GM21825 (cell line): Measurements from ENCODE around the gene NANP.
"Not testable (repeated sequence)": the region's sequence is repeated elsewhere in the genome, so short reads cannot be mapped to it uniquely, and the experiment has no call there.

Source experiments
- ATAC-seq: cut with Tn5 transposase; IDR thresholded peaks from one replicate; pipeline ENCODE4 v1.9.1; 2021; ENCODE audit warnings: mild to moderate bottlenecking, moderate library complexity; ENCODE audit not compliant: unreplicated experiment

Gene NANP

GRCh38 chr20:25606094-25606695 is 17.6 kb downstream of the NANP start:
- ATAC-seq = no peak

- no peak for ATAC-seq
These were observed 18.7 kb downstream of the NANP start for GRCh38 chr20:25605148-25605547.

DNA sequence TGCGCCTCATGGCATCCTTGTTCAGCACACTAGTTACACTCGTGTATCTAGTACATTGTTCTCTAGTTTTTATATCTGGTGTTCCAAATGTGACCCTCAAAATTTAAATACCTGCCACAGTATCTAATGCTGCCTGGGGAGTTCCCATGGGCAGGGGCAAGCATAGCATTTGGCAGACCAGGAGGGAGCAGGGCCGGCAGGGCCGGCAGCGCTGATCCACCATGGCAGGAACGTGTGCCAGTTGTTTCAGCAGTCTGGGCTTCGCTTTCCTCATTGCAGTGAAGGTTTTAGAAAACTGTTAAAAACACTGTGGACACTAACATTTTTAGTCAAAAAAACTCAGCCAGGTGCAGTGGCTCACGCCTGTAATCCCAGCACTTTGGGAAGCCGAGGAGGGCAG is 19.2 kb downstream of the NANP start:
- ATAC-seq = no peak

- not testable (repeated sequence) for ATAC-seq
These were observed 20.9 kb downstream of the NANP start for GRCh38 chr20:25602914-25603309.

- not testable (repeated sequence) for ATAC-seq
These were observed 21.5 kb downstream of the NANP start for GRCh38 chr20:25602191-25602913.

DNA sequence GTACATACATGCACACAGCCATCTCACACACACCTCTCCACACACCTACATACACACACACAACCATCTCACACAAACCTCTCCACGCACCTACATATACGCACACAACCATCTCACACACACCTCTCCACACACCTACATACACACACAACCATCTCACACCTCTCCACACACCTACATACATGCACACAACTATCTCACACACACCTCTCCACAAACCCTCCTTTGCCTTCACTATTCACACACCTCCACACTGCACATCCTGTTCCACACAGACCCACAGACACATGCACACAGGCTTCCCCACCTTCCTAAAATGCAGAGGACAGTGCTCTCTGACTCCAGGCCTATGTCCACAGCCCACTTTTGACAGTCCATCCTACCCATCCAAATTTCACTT is 22.2 kb downstream of the NANP start:
- ATAC-seq = no peak

DNA sequence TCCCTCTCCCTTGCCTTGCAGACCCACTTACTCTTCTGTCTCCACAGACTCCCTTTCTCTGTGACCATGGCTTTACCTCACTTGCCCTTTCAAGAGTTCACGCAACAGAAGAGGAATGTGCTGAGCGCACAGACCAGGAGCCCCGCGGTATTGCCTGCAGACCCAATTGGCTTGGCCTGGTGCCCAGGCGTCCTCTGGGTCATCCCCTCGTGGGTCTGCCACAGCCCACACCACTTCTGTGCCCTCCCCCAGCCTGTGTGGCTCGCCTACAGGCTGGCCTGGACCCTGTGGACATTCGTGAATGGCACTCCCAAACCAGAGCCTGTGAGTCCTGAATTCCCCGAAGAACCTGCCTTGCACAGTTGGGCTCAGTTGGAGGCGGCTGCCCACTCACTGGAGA is 23.2 kb downstream of the NANP start:
- no peak for ATAC-seq

DNA sequence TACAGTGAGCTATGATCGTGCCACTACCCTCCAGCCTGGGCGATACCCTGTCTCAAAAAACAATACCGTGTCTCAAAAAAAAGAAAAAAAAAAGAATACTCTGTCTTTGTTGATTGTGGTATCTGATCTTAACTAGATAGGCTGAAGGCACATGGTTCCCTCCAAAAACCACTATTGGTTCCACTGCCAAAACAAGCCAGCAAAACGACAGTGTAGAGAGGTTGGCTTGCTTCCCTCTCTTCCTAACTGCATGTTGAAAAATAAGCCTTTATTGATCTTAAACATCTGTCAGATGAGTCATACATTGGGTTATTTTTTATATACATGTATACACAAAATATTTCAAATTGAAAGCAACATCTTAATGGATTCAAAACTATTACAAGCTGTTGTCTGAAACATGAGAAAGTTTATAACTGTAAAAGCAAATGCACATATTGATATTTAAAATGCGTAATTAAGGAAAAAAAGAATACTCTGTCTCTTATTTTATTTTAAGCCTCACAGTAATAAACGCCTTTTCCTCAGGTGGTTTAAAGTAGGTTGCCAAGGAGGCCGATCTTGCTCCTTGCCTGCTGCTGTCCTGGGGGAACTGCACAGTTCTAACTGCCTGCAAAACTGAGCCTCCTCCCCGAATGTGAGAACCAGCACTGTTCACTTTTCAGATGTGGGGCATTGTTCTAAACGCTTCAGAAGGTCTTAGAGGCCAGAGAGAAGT is 31.5 kb downstream of the NANP start:
- no peak for ATAC-seq

- not testable (repeated sequence) for ATAC-seq
These were observed 33.0 kb downstream of the NANP start for GRCh38 chr20:25590778-25591177.

- ATAC-seq = no peak
These were observed 35.3 kb downstream of the NANP start for GRCh38 chr20:25588491-25588890.

GRCh38 chr20:25587536-25587935 is 36.3 kb downstream of the NANP start:
- ATAC-seq = no peak

DNA sequence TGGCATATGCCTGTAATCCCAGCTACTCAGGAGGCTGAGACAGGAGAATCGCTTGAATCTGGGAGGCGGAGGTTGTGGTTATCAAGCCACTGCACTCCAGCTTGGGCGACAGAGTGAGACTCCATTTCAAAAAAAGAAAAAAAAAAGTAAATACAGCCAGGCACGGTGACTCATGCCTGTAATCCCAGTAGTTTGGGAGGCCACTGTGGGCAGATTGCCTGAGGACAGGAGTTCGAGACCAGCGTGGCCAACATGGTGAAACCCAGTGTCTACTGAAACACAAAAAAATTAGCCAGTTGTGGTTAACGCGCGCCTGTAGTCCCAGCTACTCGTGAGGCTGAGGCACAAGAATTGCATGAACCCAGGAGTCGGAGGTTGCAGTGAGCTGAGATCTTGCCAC is 36.9 kb downstream of the NANP start:
- no peak for ATAC-seq

DNA sequence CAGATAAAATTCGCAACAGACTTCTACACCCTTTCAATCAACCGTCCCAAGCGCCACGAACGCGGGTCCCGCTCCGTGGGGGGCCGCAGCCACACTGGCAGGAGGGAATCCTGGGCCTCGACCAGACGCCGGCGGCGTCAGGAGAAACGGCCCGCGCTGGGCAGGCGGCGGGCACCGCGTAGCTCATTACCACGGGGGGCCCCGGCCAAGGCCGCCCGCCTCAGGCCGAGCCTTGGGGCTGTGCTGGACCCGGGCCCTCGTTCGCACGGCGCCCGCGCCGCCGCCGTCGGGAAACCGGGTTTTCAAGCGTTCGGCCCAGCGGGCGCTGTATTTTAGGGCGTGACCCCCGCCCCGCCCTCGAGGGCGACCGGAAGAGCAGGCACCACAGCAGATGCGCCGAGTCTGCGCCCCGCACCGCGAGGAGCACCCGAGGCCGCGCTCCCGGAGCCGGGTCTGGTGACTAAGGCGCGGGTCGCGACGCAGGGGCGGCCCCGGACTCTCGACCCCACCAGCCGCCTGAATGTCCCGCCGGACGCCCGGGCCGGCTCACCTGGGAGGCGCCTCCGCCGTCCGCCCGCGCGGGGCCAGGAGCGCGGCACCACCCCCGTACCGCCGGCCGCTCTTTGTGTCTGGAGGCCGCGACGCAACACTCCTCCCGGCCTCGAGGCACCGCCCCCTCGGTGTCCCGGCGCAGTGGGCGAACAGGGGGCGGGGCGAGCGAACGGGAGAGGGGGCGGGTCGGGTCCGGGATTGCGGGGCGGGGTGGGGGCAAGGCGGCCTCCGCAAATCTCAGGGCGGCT is 38.7 kb downstream of the NANP start, which contains the start of gene NINL:
Gene NINL, minus strand, starts transcription at position 627 of the 800 bp plus-strand sequence. CDS start 58,944 bp downstream, outside the sequence.
- peak; percentile 69 for ATAC-seq

DNA sequence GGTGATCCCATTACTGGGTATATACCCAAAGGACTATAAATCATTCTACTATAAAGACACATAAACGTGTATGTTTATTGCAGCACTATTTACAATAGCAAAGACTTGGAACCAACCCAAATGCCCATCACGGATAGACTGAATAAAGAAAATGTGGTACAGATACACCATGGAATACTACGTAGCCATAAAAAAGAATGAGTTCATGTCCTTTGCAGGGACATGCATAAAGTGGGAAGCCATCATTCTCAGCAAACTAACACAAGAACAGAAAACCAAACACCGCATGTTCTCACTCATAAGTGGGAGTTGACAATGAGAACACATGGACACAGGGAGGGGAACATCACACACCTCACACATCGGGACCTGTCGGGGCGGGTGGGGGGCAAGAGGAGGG is 40.2 kb downstream of the NANP start:
- not testable (repeated sequence) for ATAC-seq

- ATAC-seq = no peak
These were observed 43.1 kb downstream of the NANP start for GRCh38 chr20:25580711-25581110.

GRCh38 chr20:25579081-25579770 is 44.6 kb downstream of the NANP start:
- ATAC-seq = no peak

DNA sequence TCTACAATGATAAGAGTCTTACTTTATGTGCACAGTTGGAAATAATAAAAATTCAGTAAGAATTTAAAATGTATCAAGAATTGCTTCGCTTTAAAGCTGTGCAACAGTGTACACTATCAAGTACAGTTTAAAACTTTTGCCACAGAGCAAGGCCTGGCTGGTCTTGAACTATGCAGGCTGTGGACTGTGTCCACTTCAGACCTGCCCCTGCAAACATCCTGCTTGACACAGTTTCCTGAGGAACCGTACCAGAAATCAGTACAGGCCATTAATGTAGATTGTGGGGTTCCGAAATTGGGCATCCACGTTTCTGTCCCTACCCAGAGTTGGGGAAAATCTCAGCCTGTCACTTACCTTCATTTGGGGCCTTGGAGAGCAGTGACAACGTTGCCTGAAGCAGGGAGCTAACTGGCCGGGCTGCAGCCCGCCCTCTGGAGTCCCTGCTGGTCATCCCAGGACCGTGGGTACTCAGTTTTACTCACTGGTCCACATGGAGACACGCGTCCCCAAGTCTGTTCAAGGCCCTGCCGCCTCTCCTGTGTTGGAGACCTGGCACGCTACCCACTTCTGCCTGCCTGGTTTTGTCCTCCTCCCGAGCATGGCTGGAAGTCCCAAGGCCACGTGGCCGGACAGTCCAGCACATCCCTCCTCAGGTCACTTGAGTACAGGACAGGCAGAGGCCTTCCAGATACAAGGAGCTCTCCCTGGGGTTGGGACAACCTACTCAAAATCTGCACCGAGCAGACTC is 46.9 kb downstream of the NANP start:
- ATAC-seq = no peak

DNA sequence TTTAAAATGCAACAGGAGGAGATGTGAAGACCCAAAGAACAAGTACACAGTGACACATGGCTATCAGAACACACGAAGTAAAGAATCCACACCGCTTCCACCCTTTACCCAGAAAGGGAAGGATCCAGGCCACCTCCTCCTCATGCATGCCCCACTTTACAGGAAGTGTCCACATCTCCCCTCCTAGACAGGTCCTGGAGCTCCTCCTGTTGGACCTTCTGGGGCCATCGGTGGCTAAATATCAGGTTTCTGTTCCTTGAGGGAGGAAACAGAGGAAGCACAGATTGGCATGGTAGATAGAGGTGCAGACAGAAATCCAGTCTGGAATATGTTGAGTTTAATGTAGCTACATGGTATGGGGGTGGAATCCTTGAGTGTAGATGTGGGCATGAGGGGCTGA is 49.4 kb downstream of the NANP start:
- ATAC-seq = no peak

DNA sequence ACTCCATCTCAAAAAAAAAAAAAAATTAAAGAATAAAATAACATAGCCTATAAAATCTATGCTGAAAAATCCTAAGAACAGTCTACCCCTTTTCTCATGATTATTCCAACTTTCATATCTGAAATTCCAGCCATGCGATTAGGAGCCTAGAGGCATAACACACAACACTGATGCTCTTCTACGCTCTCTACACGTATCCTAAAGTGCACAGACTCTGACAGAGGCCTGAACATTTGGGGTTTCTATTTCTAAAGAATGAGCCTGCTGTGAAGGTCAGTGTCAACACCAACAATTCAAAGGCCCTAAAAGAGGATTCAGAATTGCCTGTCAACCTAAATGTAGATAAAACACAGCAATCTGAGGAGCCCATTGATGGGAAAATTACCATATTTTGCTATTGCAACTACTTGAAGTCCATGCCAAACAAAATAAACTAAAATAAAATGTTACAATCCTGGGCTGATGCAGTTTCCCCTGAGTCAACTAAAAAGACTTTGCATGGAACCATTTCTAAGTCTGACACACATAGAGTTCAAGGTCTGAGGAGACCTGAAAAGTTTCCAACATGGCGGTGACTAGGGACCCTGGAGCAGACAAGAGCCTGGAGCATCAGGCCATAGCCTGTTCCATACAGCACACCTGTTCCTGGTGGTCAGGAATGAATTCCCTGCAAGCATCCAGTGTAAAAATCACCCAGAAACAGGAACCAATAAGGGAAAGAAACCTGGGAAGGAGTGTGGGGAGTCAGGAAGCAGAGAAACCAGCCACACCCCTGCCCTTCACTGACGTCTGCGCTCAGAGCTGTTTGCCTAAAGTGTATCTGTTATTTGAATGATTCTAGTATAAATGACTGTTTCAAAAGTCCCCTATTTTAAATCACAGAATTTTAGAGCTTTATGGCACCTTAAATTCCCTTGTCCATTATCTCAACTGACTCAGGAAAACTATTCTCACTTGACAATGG is 50.2 kb downstream of the NANP start:
- no peak for ATAC-seq
